ENCODE measurements around the gene TMEM205. TPM values are rescaled to one million over a fixed set of nuclear protein-coding genes. Genes with fewer than 3 reads are reported as not detected.
"Not testable (repeated sequence)": the region's sequence is repeated elsewhere in the genome, so short reads cannot be mapped to it uniquely, and the experiment has no call there.

TMEM205 gene
- total RNA-seq, 1 donor from 2014 or later, result 34.8 TPM

- Mint-ChIP-seq H3K27me3 (ENCODE audit: low read depth) (no peaks in the 10 kb centered on the region), H3K9me3 (no peaks in the 10 kb centered on the region), H3K27ac (ENCODE audit: unreplicated experiment) (no peak overlapping the region), H3K4me1 (no peaks in the 10 kb centered on the region), H3K36me3 (ENCODE audit: low read depth) (peaks cover 2% of the 10 kb centered on the region), H3K4me3 (no peak overlapping the region)
- no peak for DNase-seq (ENCODE audit: low read depth, low spot score)
- TF ChIP-seq CTCF (conservative IDR thresholded peaks at IDR 0.05), result no peak
Measured at GRCh38 chr19:11324079-11324661, 21.9 kb downstream of the TMEM205 start.

GRCh38 chr19:11323601-11324078 lies 22.4 kb downstream of the TMEM205 start:
- Mint-ChIP-seq H3K27me3 (ENCODE audit: low read depth) (no peaks in the 10 kb centered on the region), H3K9me3 (no peaks in the 10 kb centered on the region), H3K27ac (ENCODE audit: unreplicated experiment) (no peak overlapping the region), H3K4me1 (no peaks in the 10 kb centered on the region), H3K4me3 (no peak overlapping the region), H3K36me3 (ENCODE audit: low read depth) (peaks cover 2% of the 10 kb centered on the region)
- no peak for TF ChIP-seq CTCF (conservative IDR thresholded peaks at IDR 0.05)
- DNase-seq (ENCODE audit: low read depth, low spot score), result no peak

GRCh38 chr19:11322269-11323024 lies 23.6 kb downstream of the TMEM205 start:
- no peaks in the 10 kb centered on the region for H3K27me3 Mint-ChIP-seq (ENCODE audit: low read depth)
- peaks cover 2% of the 10 kb centered on the region for H3K36me3 Mint-ChIP-seq (ENCODE audit: low read depth)
- H3K9me3 Mint-ChIP-seq, result no peaks in the 10 kb centered on the region
- no peak for DNase-seq (ENCODE audit: low read depth, low spot score)
- no peak for TF ChIP-seq CTCF (conservative IDR thresholded peaks at IDR 0.05)
- H3K27ac Mint-ChIP-seq (ENCODE audit: unreplicated experiment), result no peak overlapping the region
- H3K4me1 Mint-ChIP-seq, result no peaks in the 10 kb centered on the region
- H3K4me3 Mint-ChIP-seq, result no peak overlapping the region

GRCh38 chr19:11321191-11322126 lies 24.6 kb downstream of the TMEM205 start:
- Mint-ChIP-seq H3K4me3 (no peak overlapping the region), H3K36me3 (ENCODE audit: low read depth) (no peaks in the 10 kb centered on the region), H3K4me1 (no peaks in the 10 kb centered on the region), H3K27ac (ENCODE audit: unreplicated experiment) (no peak overlapping the region), H3K9me3 (no peaks in the 10 kb centered on the region), H3K27me3 (ENCODE audit: low read depth) (no peaks in the 10 kb centered on the region)
- no peak for TF ChIP-seq CTCF (conservative IDR thresholded peaks at IDR 0.05)
- no peak for DNase-seq (ENCODE audit: low read depth, low spot score)

GRCh38 chr19:11320278-11320995 lies 25.6 kb downstream of the TMEM205 start:
- DNase-seq (ENCODE audit: low read depth, low spot score); H3K36me3 Mint-ChIP-seq (ENCODE audit: low read depth); H3K4me3 Mint-ChIP-seq; H3K9me3 Mint-ChIP-seq; H3K4me1 Mint-ChIP-seq; H3K27ac Mint-ChIP-seq (ENCODE audit: unreplicated experiment); H3K27me3 Mint-ChIP-seq (ENCODE audit: low read depth): not testable (repeated sequence)

All from neural crest cell (in vitro differentiated cells).